Heart left ventricle (tissue), 13 donors: ENCODE measurements around the gene DCLK3.

ENCODE experiments used
- CTCF ChIP-seq, 12 donors: fragments of 200-600 bp; sonication (generic) in 4 of 12; IDR thresholded peaks; one replicate each; pipeline versions ENCODE4 v1.5.0 to v1.8.0; 2018 to 2022; ENCODE audit warnings: antibody characterized with exemption in 12 of 12, mild to moderate bottlenecking in 5 of 12
- POLR2A ChIP-seq, 2 donors: fragments of 450-650 bp; IDR thresholded peaks; one replicate each; pipeline ENCODE4 v1.6.1; 2017; ENCODE audit warnings: antibody characterized with exemption in 2 of 2, mild to moderate bottlenecking in 2 of 2, moderate library complexity in 2 of 2
- donor health status: ischemic (EF 13 %, LVEDD 7.1; RV severe dilation, severe dysfunction).
- donor health status: DM: no; HTN: yes; CAD: no.
- donor health status: DM: no; HTN: no; CAD: no.
- donor health status: ischemic (EF 25% LVEDD 6.9; RV normal size, moderate dysfunction).
- donor health status: ischemic (EF 25% LVEDD 5.7; RV mildly dilated, moderate dysfunction).
- donor health status: ischemic (EF 35%, LVEDD 5.7; RV mildly dilated, moderate dysfunction).
- donor health status: nonischemic (EF 11% LVEDD 7.7; RV severe dilation, severe dysfunction).
- donor health status: DM: yes; HTN: yes; CAD: no.
- donor health status: PGD.
- donor health status: ischemic (EF 29% LVEDD 5.4; RV normal size, mild dysfunction).
- donor health status: nonischemic (EF 23%, LVEDD 6.1; RV moderate dilation, normal function).

GRCh38 chr3:36695113-36695768, 69.1 kb downstream of the DCLK3 start:
- TF ChIP-seq CTCF (IDR thresholded peaks at IDR 0.05) (no peak), POLR2A (IDR thresholded peaks at IDR 0.05) (no peak)
